Right atrium auricular region (tissue), 2 donors: ENCODE results near the gene POLR2C. TPM values are rescaled to one million over a fixed set of nuclear protein-coding genes. Genes with fewer than 3 reads are reported as not detected.

Experiments
- DNase-seq: peaks from one replicate; pipeline ENCODE4 v3.0.0-alpha.2; 2019; ENCODE audit warnings: low spot score
- H3K27ac ChIP-seq, 2 donors: fragments of 200-600 bp; sonication (generic); 1 replicate in 1 of 2; 2 replicates in 1 of 2; pipeline ENCODE4 v1.5.1; 2016 to 2019
- H3K27me3 ChIP-seq, 2 donors: fragments of 200-600 bp; sonication (generic); one replicate each; pipeline versions ENCODE4 v1.5.1 to v1.6.0; 2017 to 2019
- H3K36me3 ChIP-seq: fragments of 200-600 bp; sonication (generic); one replicate; pipeline ENCODE4 v1.5.1; 2016
- H3K4me1 ChIP-seq, 2 donors: fragments of 200-600 bp; sonication (generic); one replicate each; pipeline versions ENCODE4 v1.5.1 to v1.6.0; 2017 to 2019
- H3K4me3 ChIP-seq, 2 donors: fragments of 200-600 bp; sonication (generic); 1 replicate in 1 of 2; 2 replicates in 1 of 2; pipeline ENCODE4 v1.5.1; 2017 to 2019; ENCODE audit warnings: mild to moderate bottlenecking in 1 of 2, moderate library complexity in 1 of 2
- H3K9me3 ChIP-seq, 2 donors: fragments of 200-600 bp; sonication (generic); one replicate each; pipeline ENCODE4 v1.5.1; 2019
- CTCF ChIP-seq, 2 donors: fragments of 200-600 bp; sonication (generic); IDR thresholded peaks; one replicate each; pipeline ENCODE4 v1.5.1; 2019; ENCODE audit warnings: antibody characterized with exemption in 2 of 2
- total RNA-seq, 2 donors: library from RNA; depleted of rRNA; stranded (reverse); fragments of >200 nt; gene quantifications; one replicate each; pipeline ENCODE4 v1.1.0, GENCODE V29; 2016

The POLR2C gene
- total RNA-seq, 2 donors from 2014 or later = 76.8 to 86.3 TPM

- no peaks in the 10 kb centered on the region for H3K9me3 ChIP-seq
- no peak for DNase-seq
- no peaks in the 10 kb centered on the region for H3K27me3 ChIP-seq
- peaks cover 0 to 8% of the 10 kb centered on the region in 2 donors for H3K4me1 ChIP-seq
- TF ChIP-seq CTCF (IDR thresholded peaks at IDR 0.05) = no peak
- no peak overlapping the region for H3K27ac ChIP-seq
- peaks cover 11% of the 10 kb centered on the region for H3K36me3 ChIP-seq
- no peak overlapping the region for H3K4me3 ChIP-seq
These were observed 47.8 kb downstream of the POLR2C start for GRCh38 chr16:57510016-57510871.

GRCh38 chr16:57512296-57513001, 50.0 kb downstream of the POLR2C start:
- Histone ChIP-seq H3K27ac (no peak overlapping the region), H3K4me1 (peaks cover 0 to 8% of the 10 kb centered on the region in 2 donors), H3K36me3 (peaks cover 15% of the 10 kb centered on the region), H3K9me3 (no peaks in the 10 kb centered on the region), H3K27me3 (no peaks in the 10 kb centered on the region), H3K4me3 (no peak overlapping the region)
- no peak for TF ChIP-seq CTCF (IDR thresholded peaks at IDR 0.05)
- no peak for DNase-seq

GRCh38 chr16:57513371-57514102, 51.1 kb downstream of the POLR2C start:
- peaks cover 26% of the 10 kb centered on the region for H3K36me3 ChIP-seq
- no peak overlapping the region for H3K27ac ChIP-seq
- no peak for TF ChIP-seq CTCF (IDR thresholded peaks at IDR 0.05)

GRCh38 chr16:57514371-57514770, 51.9 kb downstream of the POLR2C start:
- Histone ChIP-seq H3K4me1 (peaks cover 0 to 8% of the 10 kb centered on the region in 2 donors), H3K4me3 (no peak overlapping the region), H3K36me3 (peaks cover 26% of the 10 kb centered on the region), H3K9me3 (no peaks in the 10 kb centered on the region), H3K27ac (no peak overlapping the region), H3K27me3 (no peaks in the 10 kb centered on the region)
- no peak for TF ChIP-seq CTCF (IDR thresholded peaks at IDR 0.05)
- no peak for DNase-seq

More at GRCh38 chr16:57513371-57514102, 51.1 kb downstream of the POLR2C start:
- no peaks in the 10 kb centered on the region for H3K27me3 ChIP-seq
- H3K9me3 ChIP-seq = no peaks in the 10 kb centered on the region
- no peak overlapping the region for H3K4me3 ChIP-seq
- peaks cover 0 to 8% of the 10 kb centered on the region in 2 donors for H3K4me1 ChIP-seq
- no peak for DNase-seq

- H3K27ac ChIP-seq = no peak overlapping the region
- no peak for DNase-seq
These were observed 52.5 kb downstream of the POLR2C start for GRCh38 chr16:57514791-57515600.

More at GRCh38 chr16:57514791-57515600, 52.5 kb downstream of the POLR2C start:
- no peak for TF ChIP-seq CTCF (IDR thresholded peaks at IDR 0.05)
- Histone ChIP-seq H3K9me3 (no peaks in the 10 kb centered on the region), H3K4me1 (peaks cover 0 to 8% of the 10 kb centered on the region in 2 donors), H3K4me3 (no peak overlapping the region), H3K27me3 (no peaks in the 10 kb centered on the region), H3K36me3 (peaks cover 26% of the 10 kb centered on the region)
